ENCODE data around the gene ZDHHC14.

Gene ZDHHC14

GRCh38 chr6:157724960-157725741 lies 344.2 kb downstream of the ZDHHC14 start:
- no peak for DNase-seq

- DNase-seq: no peak
Observed at GRCh38 chr6:157725836-157726235, 344.8 kb downstream of the ZDHHC14 start.

- DNase-seq: no peak
Observed at GRCh38 chr6:157726892-157727628, 346.1 kb downstream of the ZDHHC14 start.
